ENCODE results near the gene TMEM178B. TPM values are rescaled to one million over a fixed set of nuclear protein-coding genes. Genes with fewer than 3 reads are reported as not detected.

Gene TMEM178B
- total RNA-seq, 1 donor from 2014 or later: 0.52 TPM

DNA sequence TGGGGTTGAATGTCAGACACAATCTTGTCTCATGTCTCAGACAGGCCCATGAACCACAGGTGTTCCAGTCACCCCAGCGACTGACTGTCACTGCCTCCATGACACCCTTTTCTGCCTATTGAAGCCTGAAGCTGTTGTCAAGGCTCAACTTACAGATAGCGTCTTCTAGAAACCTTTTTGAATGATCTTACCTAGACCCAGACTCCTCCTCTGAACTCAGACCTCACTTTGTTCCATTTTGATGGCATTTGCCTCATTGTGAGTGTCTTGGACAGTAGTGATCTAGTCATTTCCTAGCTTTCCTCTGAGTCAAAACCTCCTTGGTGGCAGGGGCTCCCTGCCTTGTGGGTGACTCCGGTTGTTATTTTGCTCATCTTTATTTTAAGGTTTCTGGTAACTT is 379.0 kb downstream of the TMEM178B start:
- Histone ChIP-seq H3K4me1 (ENCODE audit: control insufficient read depth in 3 of 3, insufficient read depth in 3 of 3, low read length in 3 of 3) (no peaks in the 10 kb centered on the region), H3K9ac (ENCODE audit: low read depth in 1 of 3, low read length in 3 of 3) (no peak overlapping the region), H3K9me3 (ENCODE audit: control insufficient read depth in 3 of 3, low read length in 3 of 3) (no peaks in the 10 kb centered on the region), H3K36me3 (ENCODE audit: control insufficient read depth in 3 of 3, insufficient read depth in 3 of 3, low read length in 3 of 3) (no peaks in the 10 kb centered on the region), H3K27ac (ENCODE audit: low read depth, low read length) (no peak overlapping the region), H3K4me3 (ENCODE audit: low read length in 3 of 3) (no peak overlapping the region), H3K27me3 (ENCODE audit: control insufficient read depth in 3 of 3, insufficient read depth in 3 of 3, low read length in 3 of 3) (no peaks in the 10 kb centered on the region)

GRCh38 chr7:141454338-141454737 is 380.5 kb downstream of the TMEM178B start:
- Histone ChIP-seq H3K9ac (ENCODE audit: low read depth in 1 of 3, low read length in 3 of 3) (no peak overlapping the region), H3K36me3 (ENCODE audit: control insufficient read depth in 3 of 3, insufficient read depth in 3 of 3, low read length in 3 of 3) (no peaks in the 10 kb centered on the region), H3K4me1 (ENCODE audit: control insufficient read depth in 3 of 3, insufficient read depth in 3 of 3, low read length in 3 of 3) (no peaks in the 10 kb centered on the region), H3K27ac (ENCODE audit: low read depth, low read length) (no peak overlapping the region), H3K9me3 (ENCODE audit: control insufficient read depth in 3 of 3, low read length in 3 of 3) (no peaks in the 10 kb centered on the region), H3K4me3 (ENCODE audit: low read length in 3 of 3) (no peak overlapping the region), H3K27me3 (ENCODE audit: control insufficient read depth in 3 of 3, insufficient read depth in 3 of 3, low read length in 3 of 3) (no peaks in the 10 kb centered on the region)

- Histone ChIP-seq H3K4me1 (ENCODE audit: control insufficient read depth in 3 of 3, insufficient read depth in 3 of 3, low read length in 3 of 3) (peaks cover 0 to 4% (median 0%) of the 10 kb centered on the region in 3 donors), H3K36me3 (ENCODE audit: control insufficient read depth in 3 of 3, insufficient read depth in 3 of 3, low read length in 3 of 3) (no peaks in the 10 kb centered on the region), H3K9me3 (ENCODE audit: control insufficient read depth in 3 of 3, low read length in 3 of 3) (no peaks in the 10 kb centered on the region), H3K4me3 (ENCODE audit: low read length in 3 of 3) (no peak overlapping the region), H3K27me3 (ENCODE audit: control insufficient read depth in 3 of 3, insufficient read depth in 3 of 3, low read length in 3 of 3) (no peaks in the 10 kb centered on the region), H3K27ac (ENCODE audit: low read depth, low read length) (no peak overlapping the region), H3K9ac (ENCODE audit: low read depth in 1 of 3, low read length in 3 of 3) (no peak overlapping the region)
Observed at GRCh38 chr7:141455723-141456122, 381.9 kb downstream of the TMEM178B start.

GRCh38 chr7:141456298-141456697 is 382.4 kb downstream of the TMEM178B start:
- Histone ChIP-seq H3K36me3 (ENCODE audit: control insufficient read depth in 3 of 3, insufficient read depth in 3 of 3, low read length in 3 of 3) (no peaks in the 10 kb centered on the region), H3K9me3 (ENCODE audit: control insufficient read depth in 3 of 3, low read length in 3 of 3) (no peaks in the 10 kb centered on the region), H3K27me3 (ENCODE audit: control insufficient read depth in 3 of 3, insufficient read depth in 3 of 3, low read length in 3 of 3) (no peaks in the 10 kb centered on the region), H3K27ac (ENCODE audit: low read depth, low read length) (no peak overlapping the region), H3K9ac (ENCODE audit: low read depth in 1 of 3, low read length in 3 of 3) (no peak overlapping the region), H3K4me3 (ENCODE audit: low read length in 3 of 3) (no peak overlapping the region), H3K4me1 (ENCODE audit: control insufficient read depth in 3 of 3, insufficient read depth in 3 of 3, low read length in 3 of 3) (peaks cover 0 to 10% (median 0%) of the 10 kb centered on the region in 3 donors)

DNA sequence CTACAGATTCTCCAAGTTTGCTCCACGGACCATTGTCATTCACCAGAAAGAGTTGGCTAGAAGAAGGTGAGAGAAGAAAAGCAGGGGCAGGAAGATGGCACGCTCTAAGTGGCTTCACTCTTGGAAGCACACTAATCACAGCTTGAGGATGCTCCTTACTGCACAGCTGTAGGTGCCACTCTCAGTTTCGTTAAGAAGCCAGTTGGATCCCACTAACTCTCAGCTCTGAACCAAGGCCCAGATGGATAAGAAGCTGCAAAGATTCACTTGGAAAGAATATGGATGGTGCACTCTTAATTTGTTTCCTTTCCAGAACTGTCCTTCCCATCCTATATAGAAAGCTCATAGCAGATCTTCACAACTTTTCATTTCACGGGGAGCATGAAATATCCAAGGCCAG is 382.8 kb downstream of the TMEM178B start:
- Histone ChIP-seq H3K9me3 (ENCODE audit: control insufficient read depth in 3 of 3, low read length in 3 of 3) (no peaks in the 10 kb centered on the region), H3K4me1 (ENCODE audit: control insufficient read depth in 3 of 3, insufficient read depth in 3 of 3, low read length in 3 of 3) (peaks cover 0 to 14% (median 4%) of the 10 kb centered on the region in 3 donors), H3K27ac (ENCODE audit: low read depth, low read length) (no peak overlapping the region), H3K27me3 (ENCODE audit: control insufficient read depth in 3 of 3, insufficient read depth in 3 of 3, low read length in 3 of 3) (no peaks in the 10 kb centered on the region), H3K9ac (ENCODE audit: low read depth in 1 of 3, low read length in 3 of 3) (no peak overlapping the region), H3K4me3 (ENCODE audit: low read length in 3 of 3) (no peak overlapping the region), H3K36me3 (ENCODE audit: control insufficient read depth in 3 of 3, insufficient read depth in 3 of 3, low read length in 3 of 3) (no peaks in the 10 kb centered on the region)

DNA sequence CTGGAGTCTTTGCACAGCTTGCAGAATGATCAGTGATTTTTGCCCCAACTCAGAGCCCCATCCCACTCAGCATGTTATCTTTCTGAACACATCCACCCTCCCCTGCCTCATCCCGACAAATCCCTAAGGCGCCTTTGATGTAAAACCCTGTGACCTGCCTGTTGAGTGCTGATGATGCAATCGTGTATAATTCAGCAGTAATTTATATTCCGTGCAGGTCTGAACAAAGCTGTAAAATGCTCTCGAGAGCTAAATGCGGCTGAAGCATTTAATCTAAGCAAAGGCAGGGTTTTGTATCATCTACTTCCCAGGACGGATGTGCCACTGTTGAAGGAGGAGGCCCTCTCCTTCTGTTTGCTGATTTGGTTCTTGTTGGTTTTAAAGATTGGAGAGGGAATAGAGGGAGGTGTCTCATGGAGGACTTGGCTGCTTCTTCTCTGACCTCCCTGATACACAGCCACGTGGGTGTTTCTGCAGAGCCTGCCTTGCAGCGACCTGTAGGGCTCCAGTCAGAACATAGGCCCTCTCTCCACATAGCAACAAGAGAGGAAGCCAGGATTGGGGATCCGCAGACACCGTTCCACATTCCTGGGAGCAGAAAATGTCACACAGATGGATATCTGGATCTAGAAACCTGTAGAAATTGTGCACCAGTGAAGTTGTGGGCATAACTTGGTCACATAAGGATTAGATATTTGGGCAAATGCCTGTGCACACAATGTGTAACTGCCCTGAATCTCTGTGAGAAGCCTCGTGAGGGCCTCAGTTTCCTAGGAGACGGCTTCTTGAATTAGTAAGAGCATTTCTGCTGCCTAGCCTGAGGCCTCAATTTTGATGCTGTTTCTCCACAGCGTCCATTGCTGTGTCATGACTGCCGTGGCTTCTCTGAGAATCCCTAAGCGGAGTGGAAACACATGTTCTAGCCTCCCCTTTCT is 387.2 kb downstream of the TMEM178B start:
- H3K27me3 ChIP-seq (ENCODE audit: control insufficient read depth in 3 of 3, insufficient read depth in 3 of 3, low read length in 3 of 3): no peaks in the 10 kb centered on the region
- H3K4me3 ChIP-seq (ENCODE audit: low read length in 3 of 3): no peak overlapping the region
- H3K9ac ChIP-seq (ENCODE audit: low read depth in 1 of 3, low read length in 3 of 3): no peak overlapping the region
- no peak overlapping the region for H3K27ac ChIP-seq (ENCODE audit: low read depth, low read length)
- no peaks in the 10 kb centered on the region for H3K36me3 ChIP-seq (ENCODE audit: control insufficient read depth in 3 of 3, insufficient read depth in 3 of 3, low read length in 3 of 3)
- H3K4me1 ChIP-seq (ENCODE audit: control insufficient read depth in 3 of 3, insufficient read depth in 3 of 3, low read length in 3 of 3): peaks cover 4 to 27% (median 17%) of the 10 kb centered on the region in 3 donors
- no peaks in the 10 kb centered on the region for H3K9me3 ChIP-seq (ENCODE audit: control insufficient read depth in 3 of 3, low read length in 3 of 3)

GRCh38 chr7:141461924-141462323 is 388.1 kb downstream of the TMEM178B start:
- Histone ChIP-seq H3K27me3 (ENCODE audit: control insufficient read depth in 3 of 3, insufficient read depth in 3 of 3, low read length in 3 of 3) (no peaks in the 10 kb centered on the region), H3K4me3 (ENCODE audit: low read length in 3 of 3) (no peak overlapping the region), H3K27ac (ENCODE audit: low read depth, low read length) (no peak overlapping the region), H3K4me1 (ENCODE audit: control insufficient read depth in 3 of 3, insufficient read depth in 3 of 3, low read length in 3 of 3) (peaks cover 10 to 31% (median 17%) of the 10 kb centered on the region in 3 donors), H3K9ac (ENCODE audit: low read depth in 1 of 3, low read length in 3 of 3) (no peak overlapping the region), H3K36me3 (ENCODE audit: control insufficient read depth in 3 of 3, insufficient read depth in 3 of 3, low read length in 3 of 3) (no peaks in the 10 kb centered on the region), H3K9me3 (ENCODE audit: control insufficient read depth in 3 of 3, low read length in 3 of 3) (no peaks in the 10 kb centered on the region)

- H3K9me3 ChIP-seq (ENCODE audit: control insufficient read depth in 3 of 3, low read length in 3 of 3): no peaks in the 10 kb centered on the region
- no peak overlapping the region for H3K27ac ChIP-seq (ENCODE audit: low read depth, low read length)
- no peaks in the 10 kb centered on the region for H3K36me3 ChIP-seq (ENCODE audit: control insufficient read depth in 3 of 3, insufficient read depth in 3 of 3, low read length in 3 of 3)
- H3K4me3 ChIP-seq (ENCODE audit: low read length in 3 of 3): no peak overlapping the region
- H3K4me1 ChIP-seq (ENCODE audit: control insufficient read depth in 3 of 3, insufficient read depth in 3 of 3, low read length in 3 of 3): peaks cover 12 to 31% (median 17%) of the 10 kb centered on the region in 3 donors
- no peaks in the 10 kb centered on the region for H3K27me3 ChIP-seq (ENCODE audit: control insufficient read depth in 3 of 3, insufficient read depth in 3 of 3, low read length in 3 of 3)
- H3K9ac ChIP-seq (ENCODE audit: low read depth in 1 of 3, low read length in 3 of 3): no peak overlapping the region
Observed at GRCh38 chr7:141462958-141463357, 389.1 kb downstream of the TMEM178B start.

- Histone ChIP-seq H3K27me3 (ENCODE audit: control insufficient read depth in 3 of 3, insufficient read depth in 3 of 3, low read length in 3 of 3) (no peaks in the 10 kb centered on the region), H3K4me1 (ENCODE audit: control insufficient read depth in 3 of 3, insufficient read depth in 3 of 3, low read length in 3 of 3) (peaks cover 12 to 31% (median 17%) of the 10 kb centered on the region in 3 donors), H3K27ac (ENCODE audit: low read depth, low read length) (no peak overlapping the region), H3K36me3 (ENCODE audit: control insufficient read depth in 3 of 3, insufficient read depth in 3 of 3, low read length in 3 of 3) (no peaks in the 10 kb centered on the region), H3K4me3 (ENCODE audit: low read length in 3 of 3) (no peak overlapping the region), H3K9ac (ENCODE audit: low read depth in 1 of 3, low read length in 3 of 3) (no peak overlapping the region), H3K9me3 (ENCODE audit: control insufficient read depth in 3 of 3, low read length in 3 of 3) (no peaks in the 10 kb centered on the region)
Observed at GRCh38 chr7:141463986-141464385, 390.1 kb downstream of the TMEM178B start.

GRCh38 chr7:141464551-141464950 is 390.7 kb downstream of the TMEM178B start:
- no peaks in the 10 kb centered on the region for H3K9me3 ChIP-seq (ENCODE audit: control insufficient read depth in 3 of 3, low read length in 3 of 3)
- no peaks in the 10 kb centered on the region for H3K36me3 ChIP-seq (ENCODE audit: control insufficient read depth in 3 of 3, insufficient read depth in 3 of 3, low read length in 3 of 3)

More at GRCh38 chr7:141464551-141464950, 390.7 kb downstream of the TMEM178B start:
- H3K27me3 ChIP-seq (ENCODE audit: control insufficient read depth in 3 of 3, insufficient read depth in 3 of 3, low read length in 3 of 3): no peaks in the 10 kb centered on the region
- no peak overlapping the region for H3K4me3 ChIP-seq (ENCODE audit: low read length in 3 of 3)
- no peak overlapping the region for H3K27ac ChIP-seq (ENCODE audit: low read depth, low read length)
- peaks cover 12 to 31% (median 17%) of the 10 kb centered on the region in 3 donors for H3K4me1 ChIP-seq (ENCODE audit: control insufficient read depth in 3 of 3, insufficient read depth in 3 of 3, low read length in 3 of 3)
- H3K9ac ChIP-seq (ENCODE audit: low read depth in 1 of 3, low read length in 3 of 3): no peak overlapping the region
